NCI-H1436 treated with DMSO at 0.1 percent for 48 hours (cell line): Measurements from ENCODE around the gene CDC42SE1.

Experiments
- DNase-seq: peaks from one replicate; lab custom pipeline; 2025; lab: John Stamatoyannopoulos, UW

Gene CDC42SE1

DNA sequence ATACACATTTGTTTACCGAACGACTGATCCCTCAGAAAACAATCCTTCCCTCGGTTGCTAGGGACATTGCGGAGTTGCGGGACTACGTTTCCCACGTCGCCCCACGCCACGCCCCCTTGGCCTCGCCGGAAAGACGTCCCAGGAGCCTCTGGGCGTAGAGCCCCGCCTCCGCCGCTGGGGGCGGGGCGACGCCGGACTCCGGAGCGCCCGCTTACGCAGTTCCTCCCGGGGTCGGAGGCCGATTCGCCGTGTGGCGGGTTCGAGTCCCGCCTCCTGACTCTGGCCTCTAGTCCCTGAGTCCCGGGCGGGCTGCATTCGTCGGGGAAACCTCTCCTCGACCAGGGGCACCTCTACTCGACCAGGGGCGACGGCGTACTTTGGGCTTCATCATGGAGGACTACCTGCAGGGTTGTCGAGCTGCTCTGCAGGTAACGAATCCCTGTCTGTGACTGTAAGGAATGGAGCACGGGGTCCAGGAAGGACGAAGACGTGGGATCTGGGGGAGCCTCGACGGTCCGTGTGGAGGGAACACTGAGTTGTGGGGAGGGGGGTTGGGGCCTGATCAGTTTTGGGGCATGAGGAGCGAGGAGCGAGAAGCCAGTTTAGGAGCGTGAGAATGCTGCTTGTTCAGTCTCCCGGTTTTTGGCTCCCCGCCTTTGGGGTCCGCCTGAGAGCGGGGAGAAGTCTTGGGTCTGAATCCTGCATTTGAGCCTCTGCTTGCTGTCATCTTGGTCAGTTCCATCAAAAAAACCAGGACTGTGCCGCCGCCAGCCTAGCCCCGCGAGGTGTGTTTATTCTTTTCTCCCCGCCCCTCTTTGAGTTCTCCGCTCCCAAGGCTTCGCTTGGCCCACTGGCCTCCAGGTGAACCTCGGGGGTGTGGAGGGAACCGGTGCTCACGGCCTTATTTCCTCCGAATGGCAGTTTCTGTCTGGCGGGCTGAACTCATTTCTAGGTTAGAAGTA is 50.9 kb downstream of the CDC42SE1 start, which contains the start of gene PRUNE1:
Gene PRUNE1, plus strand, starts transcription at position 206 of the 962 bp plus-strand sequence. Its CDS starts 184 bp downstream, at position 390.
- peak; percentile 79 for DNase-seq

DNA sequence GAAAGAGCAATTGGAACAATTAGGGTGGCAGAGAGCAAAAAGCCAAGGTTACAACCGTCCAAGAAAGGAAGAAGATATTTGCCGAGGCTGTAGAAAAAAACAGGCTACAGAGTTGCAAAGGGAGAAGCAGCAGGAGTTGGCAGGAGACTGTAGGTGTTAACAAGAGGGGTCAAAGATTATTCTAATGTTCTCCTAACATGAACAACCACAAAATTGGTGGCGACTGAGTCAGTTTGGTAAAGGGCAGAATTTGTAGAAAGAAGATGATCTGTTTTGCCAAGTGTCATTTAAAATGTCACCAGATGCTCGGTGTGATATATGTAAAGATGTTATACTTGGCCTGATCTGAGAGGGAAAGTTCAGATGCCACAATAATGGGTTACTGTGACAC is 51.6 kb downstream of the CDC42SE1 start:
- DNase-seq: no peak

DNA sequence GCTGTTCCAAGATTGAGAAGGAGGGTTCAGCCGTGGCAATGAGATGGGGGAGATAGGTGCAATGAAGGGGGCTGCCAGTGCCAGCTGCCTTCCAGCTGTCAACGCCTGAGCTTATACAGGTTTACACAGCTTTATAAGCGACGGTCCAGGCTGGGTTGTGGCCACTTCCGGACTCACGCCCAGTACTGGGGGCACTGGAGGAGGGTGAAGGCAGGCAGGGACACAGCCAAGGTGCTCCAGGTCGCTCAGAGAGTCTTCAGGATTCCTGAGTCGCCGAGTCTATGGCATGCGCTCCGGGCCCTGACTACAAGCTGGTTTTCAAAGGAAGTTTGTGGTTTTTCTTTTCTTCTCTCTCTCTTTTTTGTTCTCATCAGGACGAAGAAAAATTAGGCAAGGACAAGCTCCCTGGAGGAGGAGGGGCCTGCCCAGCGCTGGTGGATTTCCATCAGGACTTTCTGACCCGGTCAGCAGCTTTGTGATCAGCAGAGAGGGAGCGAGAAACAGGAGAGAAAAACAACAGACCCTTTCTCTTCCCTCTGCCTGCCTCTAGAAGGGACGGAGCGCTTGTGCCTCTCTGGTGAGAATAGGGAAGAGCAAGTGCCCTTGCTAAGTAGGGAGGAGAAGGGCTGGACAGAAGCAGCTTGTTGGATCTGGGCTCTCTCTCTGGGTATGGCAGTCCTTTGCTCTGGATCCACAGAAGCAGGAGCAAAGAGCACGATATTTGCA is 52.9 kb downstream of the CDC42SE1 start, which contains the start of gene MINDY1:
Gene MINDY1, minus strand, starts transcription at position 576 of the 726 bp plus-strand sequence. CDS start 4,285 bp downstream, outside the sequence.
- DNase-seq: no peak

- no peak for DNase-seq
Measured at GRCh38 chr1:151005729-151006319, 53.6 kb downstream of the CDC42SE1 start.

- DNase-seq: no peak
Measured at GRCh38 chr1:151003180-151003579, 56.2 kb downstream of the CDC42SE1 start.

DNA sequence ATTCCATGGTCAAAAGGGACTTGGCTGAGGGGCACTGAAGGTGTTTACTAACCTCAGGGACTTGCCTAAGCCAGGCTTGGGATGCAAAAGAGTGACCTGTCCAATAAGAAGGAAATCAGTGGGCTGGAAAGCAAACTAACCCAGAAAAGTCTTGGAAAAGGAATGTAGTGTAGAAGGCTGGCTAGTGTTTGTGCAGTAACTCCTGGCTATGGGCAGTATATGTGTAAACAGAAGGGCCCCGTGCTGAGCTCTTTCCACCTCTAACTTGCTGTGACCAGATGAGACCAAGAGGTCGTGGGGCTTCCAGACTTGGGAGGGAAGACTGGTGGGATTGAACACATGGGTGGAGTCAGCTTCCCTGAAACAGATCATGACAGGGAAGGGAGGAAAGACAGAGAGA is 56.8 kb downstream of the CDC42SE1 start:
- DNase-seq: no peak

DNA sequence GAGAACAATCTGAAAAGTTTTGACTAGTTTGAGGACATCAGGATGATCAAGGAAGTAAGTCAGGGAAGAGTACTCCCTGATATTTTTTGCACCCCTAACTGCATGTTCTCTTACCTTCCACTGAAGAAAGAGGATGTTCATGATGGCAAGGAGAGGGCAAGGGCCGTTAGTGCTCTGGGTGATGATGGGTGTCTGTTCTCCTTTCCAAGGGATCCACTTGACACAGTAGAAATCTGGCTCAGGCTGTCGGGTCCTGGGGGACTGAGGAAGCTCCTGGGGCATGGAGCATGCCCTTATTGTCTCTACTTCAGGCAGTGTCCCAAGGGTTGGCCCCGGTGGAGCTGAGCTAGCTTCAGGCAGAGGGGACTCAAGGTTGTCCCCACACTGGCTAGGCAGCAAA is 57.4 kb downstream of the CDC42SE1 start:
- no peak for DNase-seq

- DNase-seq: no peak
Measured at GRCh38 chr1:151001602-151002001, 57.8 kb downstream of the CDC42SE1 start.
